Endothelial cell (in vitro differentiated cells): Measurements from ENCODE around the gene NTSR2. TPM values are rescaled to one million over a fixed set of nuclear protein-coding genes. Genes with fewer than 3 reads are reported as not detected.

ENCODE experiments used
- DNase-seq: peaks from one replicate; pipeline ENCODE4 v3.0.0; 2021; ENCODE audit warnings: low spot score
- H3K27ac Mint-ChIP-seq: one replicate; pipeline ENCODE4 v1.8.0; 2021; ENCODE audit warnings: mixed read lengths, inconsistent platforms; ENCODE audit not compliant: unreplicated experiment
- H3K27me3 Mint-ChIP-seq: one replicate; pipeline ENCODE4 v1.8.0; 2021; ENCODE audit warnings: mild to moderate bottlenecking, moderate library complexity, mixed read lengths, inconsistent platforms; ENCODE audit not compliant: unreplicated experiment
- H3K36me3 Mint-ChIP-seq: one replicate; pipeline ENCODE4 v1.8.0; 2021; ENCODE audit warnings: mild to moderate bottlenecking, low read depth, mixed read lengths, inconsistent platforms; ENCODE audit not compliant: unreplicated experiment
- H3K4me1 Mint-ChIP-seq: one replicate; pipeline ENCODE4 v1.8.0; 2021; ENCODE audit warnings: mild to moderate bottlenecking, mixed read lengths, inconsistent platforms; ENCODE audit not compliant: unreplicated experiment
- H3K4me3 Mint-ChIP-seq: one replicate; pipeline ENCODE4 v1.8.0; 2021; ENCODE audit warnings: mild to moderate bottlenecking, mixed read lengths, inconsistent platforms; ENCODE audit not compliant: unreplicated experiment
- H3K9me3 Mint-ChIP-seq: one replicate; pipeline ENCODE4 v1.8.0; 2021; ENCODE audit warnings: mixed read lengths, inconsistent platforms; ENCODE audit not compliant: unreplicated experiment
- total RNA-seq: library from RNA; stranded (reverse); fragmentation: NEBNext Ultra II Directional; extraction: Animal tissue kit (Norgen Biotek cat#: 25700); gene quantifications from one replicate; pipeline ENCODE4 v1.2.1, GENCODE V29; 2021; ENCODE audit not compliant: unreplicated experiment
- TF ChIP-seq, protein P1 (sequence below): fragments of 200-600 bp; sonication (generic); IDR thresholded peaks from one replicate; pipeline ENCODE4 v1.5.0; 2021; ENCODE audit warnings: antibody characterized with exemption; ENCODE audit not compliant: unreplicated experiment

Gene NTSR2
- total RNA-seq, 1 donor from 2014 or later = not detected

DNA sequence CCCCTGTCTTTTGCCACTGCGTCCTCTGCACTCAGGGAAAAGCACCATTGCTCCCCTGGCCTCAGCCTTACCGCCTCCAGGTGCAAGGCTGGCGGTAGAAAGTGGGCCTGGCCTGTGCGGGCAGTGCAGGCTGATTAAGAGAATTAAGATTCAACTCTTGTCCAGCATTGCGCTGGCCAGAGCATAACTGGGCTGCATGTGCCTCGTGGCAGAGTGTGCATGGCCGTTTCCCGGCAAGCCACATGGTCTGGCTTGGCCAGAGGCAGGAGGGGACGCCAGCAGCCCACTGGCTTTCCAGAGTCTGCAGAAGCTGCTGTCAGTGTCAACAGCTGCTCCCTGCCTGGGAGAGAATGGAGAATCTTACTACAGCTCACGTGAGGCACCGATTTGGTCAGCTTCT, 12.3 kb downstream of the NTSR2 start:
- DNase-seq = no peak
- Mint-ChIP-seq H3K4me1 (no peaks in the 10 kb centered on the region), H3K9me3 (no peaks in the 10 kb centered on the region), H3K27me3 (peaks cover 5% of the 10 kb centered on the region), H3K36me3 (no peaks in the 10 kb centered on the region), H3K27ac (no peak overlapping the region), H3K4me3 (no peak overlapping the region)
- TF ChIP-seq, protein P1, sequence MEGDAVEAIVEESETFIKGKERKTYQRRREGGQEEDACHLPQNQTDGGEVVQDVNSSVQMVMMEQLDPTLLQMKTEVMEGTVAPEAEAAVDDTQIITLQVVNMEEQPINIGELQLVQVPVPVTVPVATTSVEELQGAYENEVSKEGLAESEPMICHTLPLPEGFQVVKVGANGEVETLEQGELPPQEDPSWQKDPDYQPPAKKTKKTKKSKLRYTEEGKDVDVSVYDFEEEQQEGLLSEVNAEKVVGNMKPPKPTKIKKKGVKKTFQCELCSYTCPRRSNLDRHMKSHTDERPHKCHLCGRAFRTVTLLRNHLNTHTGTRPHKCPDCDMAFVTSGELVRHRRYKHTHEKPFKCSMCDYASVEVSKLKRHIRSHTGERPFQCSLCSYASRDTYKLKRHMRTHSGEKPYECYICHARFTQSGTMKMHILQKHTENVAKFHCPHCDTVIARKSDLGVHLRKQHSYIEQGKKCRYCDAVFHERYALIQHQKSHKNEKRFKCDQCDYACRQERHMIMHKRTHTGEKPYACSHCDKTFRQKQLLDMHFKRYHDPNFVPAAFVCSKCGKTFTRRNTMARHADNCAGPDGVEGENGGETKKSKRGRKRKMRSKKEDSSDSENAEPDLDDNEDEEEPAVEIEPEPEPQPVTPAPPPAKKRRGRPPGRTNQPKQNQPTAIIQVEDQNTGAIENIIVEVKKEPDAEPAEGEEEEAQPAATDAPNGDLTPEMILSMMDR = no peak

DNA sequence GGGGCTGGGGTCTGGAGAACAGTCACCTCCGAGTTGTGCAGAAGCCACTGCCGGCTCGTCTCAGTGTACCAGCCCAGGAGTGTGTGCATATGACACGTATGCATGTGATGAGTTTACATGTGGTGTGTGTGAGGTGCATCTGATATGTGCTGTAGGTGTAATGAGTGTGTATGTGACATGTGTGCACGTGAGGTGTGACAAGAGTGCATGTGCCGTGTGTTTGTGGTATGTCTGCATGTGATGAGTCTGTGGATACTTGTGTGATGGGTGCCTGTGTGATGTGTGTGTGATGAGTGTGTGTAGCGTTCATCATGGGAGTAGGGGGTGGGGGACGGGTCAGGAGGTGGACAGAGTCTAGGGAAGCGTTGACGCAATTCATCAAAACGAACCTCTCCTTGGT, 12.8 kb downstream of the NTSR2 start:
- no peaks in the 10 kb centered on the region for H3K36me3 Mint-ChIP-seq
- no peaks in the 10 kb centered on the region for H3K4me1 Mint-ChIP-seq
- peaks cover 5% of the 10 kb centered on the region for H3K27me3 Mint-ChIP-seq
- TF ChIP-seq, protein P1 = no peak
- no peak overlapping the region for H3K4me3 Mint-ChIP-seq
- H3K9me3 Mint-ChIP-seq = no peaks in the 10 kb centered on the region
- DNase-seq = no peak
- H3K27ac Mint-ChIP-seq = no peak overlapping the region

- no peak overlapping the region for H3K4me3 Mint-ChIP-seq
These were observed 13.3 kb downstream of the NTSR2 start for GRCh38 chr2:11656671-11657101.

GRCh38 chr2:11656252-11656651, 13.7 kb downstream of the NTSR2 start:
- Mint-ChIP-seq H3K4me1 (no peaks in the 10 kb centered on the region), H3K4me3 (no peak overlapping the region), H3K27me3 (peaks cover 5% of the 10 kb centered on the region), H3K36me3 (no peaks in the 10 kb centered on the region), H3K9me3 (no peaks in the 10 kb centered on the region), H3K27ac (no peak overlapping the region)
- DNase-seq = no peak
- TF ChIP-seq, protein P1 = no peak

More at GRCh38 chr2:11656671-11657101, 13.3 kb downstream of the NTSR2 start:
- Mint-ChIP-seq H3K36me3 (no peaks in the 10 kb centered on the region), H3K4me1 (no peaks in the 10 kb centered on the region), H3K9me3 (no peaks in the 10 kb centered on the region), H3K27ac (no peak overlapping the region), H3K27me3 (peaks cover 5% of the 10 kb centered on the region)
- DNase-seq = no peak
- TF ChIP-seq, protein P1 = no peak

GRCh38 chr2:11655495-11655894, 14.5 kb downstream of the NTSR2 start:
- Mint-ChIP-seq H3K27ac (no peak overlapping the region), H3K9me3 (no peaks in the 10 kb centered on the region), H3K27me3 (peaks cover 2% of the 10 kb centered on the region), H3K36me3 (no peaks in the 10 kb centered on the region), H3K4me1 (no peaks in the 10 kb centered on the region), H3K4me3 (no peak overlapping the region)
- TF ChIP-seq, protein P1 = no peak
- no peak for DNase-seq
